HepG2 (cell line): ENCODE data around the gene EMC9. TPM values are rescaled to one million over a fixed set of nuclear protein-coding genes. Genes with fewer than 3 reads are reported as not detected.

Source experiments
- ATAC-seq: fragments of 200-7000 bp; cut with Tn5 transposase; 3 replicates; pipeline ENCODE4 v1.9.1; 2020; ENCODE audit warnings: mild to moderate bottlenecking, moderate library complexity
- BruUV-seq: library from RNA; stranded (reverse); fragments of 400-500 nt; replicated peaks from 2 replicates; lab custom pipeline; 2021; lab: Mats Ljungman, UMichigan
- CTCF ChIA-PET: fragments of 300-600 bp; formaldehyde crosslinking; extraction: SDS; loops from one replicate; lab custom pipeline; 2021; ENCODE audit warnings: low total read pairs, inconsistent platforms, low intra/inter-chr PET ratio; lab: Yijun Ruan, JAX
- POLR2A ChIA-PET: fragments of 350-600 bp; sonication (Branson Sonifier 250); formaldehyde crosslinking; loops from one replicate; lab custom pipeline; 2020; ENCODE audit warnings: antibody characterized with exemption, inconsistent platforms; lab: Yijun Ruan, JAX
- DNase-seq: peaks from one replicate; pipeline ENCODE4 v3.0.0-alpha.2; 2015; ENCODE audit warnings: low spot score
- FAIRE-seq: peaks from 3 replicates; lab custom pipeline; 2011; peaks lifted over from hg19 to GRCh38; lab: Jason Lieb, UNC
- H2AFZ ChIP-seq: one replicate; pipeline ENCODE4 v1.6.1; 2011; ENCODE audit warnings: low read length, inconsistent platforms
- H3K27ac ChIP-seq: fragments of 300-600 bp; 3 replicates; pipeline ENCODE4 v1.8.0; 2011; ENCODE audit warnings: mixed run types, mild to moderate bottlenecking, mixed read lengths, low read length, inconsistent platforms; ENCODE audit not compliant: insufficient read depth; ENCODE audit errors: extremely low read length
- H3K27me3 ChIP-seq, 2 experiments: fragments of 200-600 bp in 1 of 2; 2 replicates in 1 of 2; 3 replicates in 1 of 2; pipeline versions ENCODE4 v1.6.0 to v1.8.0; 2011; ENCODE audit warnings: low read length in 2 of 2, mild to moderate bottlenecking in 2 of 2, moderate library complexity in 2 of 2, inconsistent platforms in 1 of 2; ENCODE audit not compliant: insufficient read depth in 2 of 2, control insufficient read depth in 1 of 2
- H3K36me3 ChIP-seq, 2 experiments: fragments of 200-600 bp in 1 of 2; replicated peaks in 1 of 2; 2 replicates in 1 of 2; 3 replicates in 1 of 2; pipeline versions ENCODE4 v1.5.1 to v1.8.0; 2011; ENCODE audit warnings: low read length in 2 of 2, inconsistent platforms in 1 of 2; ENCODE audit not compliant: insufficient read depth in 2 of 2, control insufficient read depth in 1 of 2
- H3K4me1 ChIP-seq: 2 replicates; pipeline ENCODE4 v1.5.1; 2012; ENCODE audit warnings: low read length, inconsistent platforms; ENCODE audit not compliant: insufficient read depth
- H3K4me2 ChIP-seq: 2 replicates; pipeline ENCODE4 v1.6.0; 2011; ENCODE audit warnings: low read depth, low read length, inconsistent platforms
- H3K4me3 ChIP-seq, 3 experiments: fragments of 200-600 bp in 1 of 3; sonication (generic), shearing (Covaris generic) in 1 of 3; replicated peaks in 1 of 3; 2 replicates each; pipeline ENCODE4 v1.5.1; 2011 to 2016; ENCODE audit warnings: low read length in 3 of 3, inconsistent platforms in 2 of 3, low read depth in 2 of 3, mild to moderate bottlenecking in 2 of 3, control low read depth in 1 of 3, mixed read lengths in 1 of 3; ENCODE audit not compliant: insufficient read depth in 1 of 3
- H3K79me2 ChIP-seq: one replicate; pipeline ENCODE4 v1.6.1; 2011; ENCODE audit warnings: low read length, inconsistent platforms; ENCODE audit not compliant: insufficient read depth
- H3K9ac ChIP-seq: 2 replicates; pipeline ENCODE4 v1.6.0; 2011; ENCODE audit warnings: mild to moderate bottlenecking, low read depth, low read length, inconsistent platforms; ENCODE audit not compliant: insufficient read depth
- H3K9me3 ChIP-seq: 2 replicates; pipeline ENCODE4 v1.5.1; 2012; ENCODE audit warnings: mild to moderate bottlenecking, low read length
- H4K20me1 ChIP-seq: 2 replicates; pipeline ENCODE4 v1.6.0; 2011; ENCODE audit warnings: inconsistent platforms, mild to moderate bottlenecking, low read length, moderate library complexity; ENCODE audit not compliant: insufficient read depth
- ATF4 ChIP-seq, 2 experiments: fragments of 450-650 bp in 1 of 2; sonication (generic) in 1 of 2; formaldehyde crosslinking; IDR thresholded peaks; 2 replicates each; pipeline versions ENCODE4 v1.5.0 to v1.8.0; 2020 to 2022; ENCODE audit warnings: mild to moderate bottlenecking in 1 of 2, missing genetic modification reagents in 1 of 2
- CEBPB ChIP-seq: IDR thresholded peaks from 2 replicates; pipeline ENCODE4 v1.6.1; 2011; ENCODE audit warnings: low read depth, low read length, improper control_type of control experiment, borderline replicate concordance
- CEBPG ChIP-seq: IDR thresholded peaks from 2 replicates; pipeline ENCODE4 v1.6.1; 2016
- FOXO4 ChIP-seq: sonication (generic); formaldehyde crosslinking; conservative IDR thresholded peaks from 2 replicates; pipeline ENCODE4 v1.8.1; 2023; ENCODE audit warnings: missing genetic modification reagents
- MEF2D ChIP-seq: sonication (generic); formaldehyde crosslinking; IDR thresholded peaks from 2 replicates; pipeline ENCODE4 v1.5.1; 2020; ENCODE audit warnings: mild to moderate bottlenecking, missing genetic modification reagents
- PAF1 ChIP-seq: IDR thresholded peaks from 2 replicates; pipeline ENCODE4 v1.6.1; 2016; ENCODE audit warnings: missing genetic modification reagents, missing compliant biosample characterization
- RBM22 ChIP-seq: fragments of 200-400 bp; formaldehyde crosslinking; optimal IDR thresholded peaks from 2 replicates; pipeline ENCODE3; 2017; ENCODE audit warnings: mild to moderate bottlenecking, low read length, moderate library complexity
- ZNF3 ChIP-seq: IDR thresholded peaks from 2 replicates; pipeline ENCODE4 v1.7.0; 2017; ENCODE audit warnings: inconsistent platforms
- ZNF441 ChIP-seq: sonication (generic); formaldehyde crosslinking; IDR thresholded peaks from 2 replicates; pipeline ENCODE4 v1.7.0; 2021; ENCODE audit warnings: missing genetic modification reagents, borderline replicate concordance
- ZNF770 ChIP-seq: sonication (generic); formaldehyde crosslinking; IDR thresholded peaks from 2 replicates; pipeline ENCODE4 v1.5.0; 2020; ENCODE audit warnings: mild to moderate bottlenecking, missing genetic modification reagents
- WGBS: methylation state at CpG from one replicate; pipeline ENCODE4 v1.1.6; 2017; ENCODE audit warnings: low lambda C conversion rate; 5-methylcytosine and 5-hydroxymethylcytosine counted together
- in situ Hi-C: cut with HindIII; loops from 2 replicates; pipeline ENCODE4 v1.10.0; 2017; ENCODE audit warnings: low pct_unique_long_range_greater_than_20kb; ENCODE audit not compliant: extremely low pct_ligation_motif_present
- intact Hi-C: fragments of 100-400 bp; cut with micrococcal nuclease; formaldehyde crosslinking; loops from one replicate; pipeline ENCODE4 v1.10.0; 2022; ENCODE audit not compliant: unreplicated experiment
- polyA plus RNA-seq, 8 experiments: library from polyadenylated mRNA; depleted of rRNA in 3 of 8; stranded (reverse) in 7 of 8; unstranded in 1 of 8; fragments of >200 nt; fragmentation: Illumina TruSeq in 4 of 8; extraction: Trizol in 4 of 8; gene quantifications; 2 replicates each; pipeline versions ENCODE4 v1.2.1 to v1.2.3, GENCODE V29; 2011 to 2016; ENCODE audit warnings: low read depth in 4 of 8, missing spikeins in 1 of 8, mixed read lengths in 1 of 8; ENCODE audit not compliant: insufficient read depth in 1 of 8
- total RNA-seq, 5 experiments: library from RNA; depleted of rRNA; stranded (reverse); fragments of >200 nt; fragmentation: Illumina TruSeq; extraction: Trizol; gene quantifications; 2 replicates each; pipeline ENCODE4 v1.2.3, GENCODE V29; 2016; ENCODE audit warnings: low read depth in 1 of 5

EMC9 gene
- total and polyA plus RNA-seq, 2 of the 13 experiments (the other 11 are each of a cell fraction or from before 2014, with no cell fraction given): 60.5 to 78.7 TPM

GRCh38 chr14:24167469-24168114 is 26.2 kb upstream of the EMC9 start:
- intact Hi-C loops (no loop called here), in situ Hi-C loops (no loop called here)
- FAIRE-seq (no peak), DNase-seq (no peak), ATAC-seq (no peak)
- no peak overlapping the region for H3K27ac ChIP-seq
- no peaks in the 10 kb centered on the region for H3K9me3 ChIP-seq
- 93% methylated on average over 3 of the region's 3 CpGs for WGBS
- ChIA-PET POLR2A (interaction anchor here (0.8 to 1.1 kb wide), 3 partner anchors 14 to 30 kb away, joined by 3 read pairs; partner anchors contain the start of gene PSME2), CTCF (no interaction called here)
- peaks cover 30 to 40% of the 10 kb centered on the region in 2 experiments; a peak in 4 of 5 replicates for H3K36me3 ChIP-seq
- no peaks in the 10 kb centered on the region for H4K20me1 ChIP-seq
- H3K4me2 ChIP-seq: no peak overlapping the region
- no peaks in the 10 kb centered on the region for H3K79me2 ChIP-seq
- no peak overlapping the region for H3K4me3 ChIP-seq
- no TSS peak for BruUV-seq
- H3K27me3 ChIP-seq: no peaks in the 10 kb centered on the region
- TF ChIP-seq PAF1 (CRISPR knock-in tag) (0 out of 2 replicates have a peak, but pooled peaks have one; percentile 64), FOXO4 (CRISPR knock-in tag) (no peak), ATF4 (CRISPR knock-in tag; IDR thresholded peaks at IDR 0.05) (peak in 1 of 2 experiments; percentile 94; a peak in 2 of 4 replicates), CEBPB (peak; percentile 88), ZNF3 (CRISPR knock-in tag) (no peak), ZNF770 (CRISPR knock-in tag) (0 out of 2 replicates have a peak, but pooled peaks have one; percentile 12), ZNF441 (CRISPR knock-in tag) (0 out of 2 replicates have a peak, but pooled peaks have one; percentile 31), MEF2D (CRISPR knock-in tag) (no peak), CEBPG (CRISPR knock-in tag) (peak; percentile 69), RBM22 (peak; percentile 35)
- H3K4me1 ChIP-seq: no peaks in the 10 kb centered on the region
- H2AFZ ChIP-seq: no peak overlapping the region
- no peak overlapping the region for H3K9ac ChIP-seq
